Breast epithelium (tissue), 4 donors: Measurements from ENCODE around the gene CCNDBP1. TPM values are rescaled to one million over a fixed set of nuclear protein-coding genes. Genes with fewer than 3 reads are reported as not detected.

Experiments used
- DNase-seq, 2 donors: peaks; one replicate each; pipeline ENCODE4 v3.0.0-alpha.2; 2019; ENCODE audit warnings: low spot score in 2 of 2
- H3K27ac ChIP-seq, 2 donors: fragments of 200-600 bp; sonication (generic) in 1 of 2; one replicate each; pipeline ENCODE4 v1.5.1; 2016 to 2019; ENCODE audit warnings: mild to moderate bottlenecking in 1 of 2
- H3K27me3 ChIP-seq, 2 donors: fragments of 200-600 bp; sonication (generic) in 1 of 2; one replicate each; pipeline versions ENCODE4 v1.5.1 to v1.6.0; 2017 to 2019; ENCODE audit warnings: control low read depth in 1 of 2, mild to moderate bottlenecking in 1 of 2
- H3K36me3 ChIP-seq: fragments of 200-600 bp; one replicate; pipeline ENCODE4 v1.5.1; 2019
- H3K4me1 ChIP-seq, 2 donors: fragments of 200-600 bp; sonication (generic); one replicate each; pipeline ENCODE4 v1.5.1; 2016 to 2019; ENCODE audit warnings: control low read depth in 1 of 2
- H3K4me3 ChIP-seq, 3 donors: fragments of 200-600 bp; sonication (generic); 1 replicate in 2 of 3; 2 replicates in 1 of 3; pipeline ENCODE4 v1.5.1; 2016 to 2019; ENCODE audit warnings: mild to moderate bottlenecking in 3 of 3, moderate library complexity in 2 of 3
- H3K9me3 ChIP-seq, 2 donors: fragments of 200-600 bp; sonication (generic) in 1 of 2; one replicate each; pipeline ENCODE4 v1.5.1; 2016 to 2019; ENCODE audit warnings: control low read depth in 1 of 2
- POLR2A ChIP-seq: fragments of 450-650 bp; IDR thresholded peaks from one replicate; pipeline ENCODE4 v1.6.1; 2016; ENCODE audit warnings: antibody characterized with exemption, mild to moderate bottlenecking, moderate library complexity
- POLR2AphosphoS5 ChIP-seq, 3 donors: sonication (generic); formaldehyde crosslinking; IDR thresholded peaks; one replicate each; pipeline ENCODE4 v1.6.1; 2017; ENCODE audit warnings: antibody characterized with exemption in 3 of 3
- intact Hi-C: fragments of 100-400 bp; cut with DNase I; formaldehyde crosslinking; loops from one replicate; pipeline ENCODE4 v1.15.1; 2023; ENCODE audit warnings: low total_unique reads
- total RNA-seq, 3 donors: library from RNA; depleted of rRNA; stranded (reverse); fragments of >200 nt; gene quantifications; one replicate each; pipeline ENCODE4 v1.1.0, GENCODE V29; 2016
- TF ChIP-seq, protein P1 (sequence below), 3 donors: fragments of 450-650 bp; IDR thresholded peaks; one replicate each; pipeline ENCODE4 v1.5.1; 2016 to 2017; ENCODE audit warnings: antibody characterized with exemption in 3 of 3, mild to moderate bottlenecking in 3 of 3, moderate library complexity in 3 of 3

CCNDBP1 gene
- total RNA-seq, 3 donors from 2014 or later: 90.1 to 179 (median 106) TPM

GRCh38 chr15:43218908-43219706 is 33.9 kb downstream of the CCNDBP1 start:
- H3K36me3 ChIP-seq: no peaks in the 10 kb centered on the region
- H3K27ac ChIP-seq: peak overlapping the region; percentile 57 to 87
- H3K4me1 ChIP-seq: no peaks in the 10 kb centered on the region
- peak; percentile 77 to 93 for DNase-seq
- TF ChIP-seq, protein P1, sequence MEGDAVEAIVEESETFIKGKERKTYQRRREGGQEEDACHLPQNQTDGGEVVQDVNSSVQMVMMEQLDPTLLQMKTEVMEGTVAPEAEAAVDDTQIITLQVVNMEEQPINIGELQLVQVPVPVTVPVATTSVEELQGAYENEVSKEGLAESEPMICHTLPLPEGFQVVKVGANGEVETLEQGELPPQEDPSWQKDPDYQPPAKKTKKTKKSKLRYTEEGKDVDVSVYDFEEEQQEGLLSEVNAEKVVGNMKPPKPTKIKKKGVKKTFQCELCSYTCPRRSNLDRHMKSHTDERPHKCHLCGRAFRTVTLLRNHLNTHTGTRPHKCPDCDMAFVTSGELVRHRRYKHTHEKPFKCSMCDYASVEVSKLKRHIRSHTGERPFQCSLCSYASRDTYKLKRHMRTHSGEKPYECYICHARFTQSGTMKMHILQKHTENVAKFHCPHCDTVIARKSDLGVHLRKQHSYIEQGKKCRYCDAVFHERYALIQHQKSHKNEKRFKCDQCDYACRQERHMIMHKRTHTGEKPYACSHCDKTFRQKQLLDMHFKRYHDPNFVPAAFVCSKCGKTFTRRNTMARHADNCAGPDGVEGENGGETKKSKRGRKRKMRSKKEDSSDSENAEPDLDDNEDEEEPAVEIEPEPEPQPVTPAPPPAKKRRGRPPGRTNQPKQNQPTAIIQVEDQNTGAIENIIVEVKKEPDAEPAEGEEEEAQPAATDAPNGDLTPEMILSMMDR (IDR thresholded peaks at IDR 0.05): peak in 1 of 3 donors; percentile 48
- TF ChIP-seq POLR2AphosphoS5 (IDR thresholded peaks at IDR 0.05) (peak in 1 of 3 donors; percentile 29), POLR2A (no peak)
- intact Hi-C loops: no loop called here
- no peaks in the 10 kb centered on the region for H3K27me3 ChIP-seq
- no peaks in the 10 kb centered on the region for H3K9me3 ChIP-seq
- H3K4me3 ChIP-seq: no peak overlapping the region

DNA sequence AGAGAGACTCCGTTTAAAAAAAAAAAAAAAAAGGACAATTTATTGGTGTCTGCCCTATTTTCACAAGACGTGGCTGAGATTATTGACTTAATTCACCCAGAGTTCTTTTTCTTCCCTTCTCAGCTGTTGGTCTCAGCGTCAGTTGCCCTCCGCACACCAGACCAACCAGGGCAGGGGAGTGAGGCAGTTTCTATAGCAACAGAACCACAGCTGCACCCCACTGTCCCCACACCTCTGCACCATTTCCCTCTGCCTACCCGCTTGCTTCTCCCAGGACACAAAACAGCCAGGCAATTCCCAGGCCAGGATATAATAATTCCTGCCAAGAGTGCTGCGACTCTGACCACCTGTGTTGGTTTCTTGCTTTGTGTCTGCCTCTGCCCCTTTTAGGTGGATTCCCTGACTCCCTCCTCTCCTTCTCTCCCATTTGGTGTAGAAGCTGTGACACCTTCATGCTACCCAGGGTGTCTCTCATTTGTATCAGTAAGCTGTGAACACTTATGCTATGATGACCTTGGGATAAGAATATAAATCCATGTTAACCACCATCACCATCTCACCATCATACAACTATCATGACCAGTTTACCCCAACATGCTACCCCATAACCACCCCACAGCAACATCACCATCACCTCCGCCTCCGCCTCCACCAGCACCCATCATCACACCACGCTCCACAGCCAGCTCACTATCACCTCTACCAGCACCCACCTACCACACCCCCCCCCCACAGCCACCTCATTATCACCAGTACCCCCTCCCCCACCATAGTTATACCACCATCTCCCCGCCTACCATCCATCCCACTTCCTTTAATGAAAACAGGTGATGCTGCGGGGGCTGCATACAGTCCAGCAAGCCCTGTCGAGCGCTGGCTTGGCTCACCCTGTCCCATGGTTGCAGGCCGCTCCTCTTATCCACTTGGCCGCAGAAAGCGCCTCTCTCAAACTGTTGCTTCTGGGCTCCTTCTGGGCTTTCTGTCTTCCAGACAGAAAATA is 35.0 kb downstream of the CCNDBP1 start:
- intact Hi-C loops: no loop called here
- H3K36me3 ChIP-seq: no peaks in the 10 kb centered on the region
- H3K27me3 ChIP-seq: no peaks in the 10 kb centered on the region
- H3K4me1 ChIP-seq: no peaks in the 10 kb centered on the region
- no peak for DNase-seq
- no peak overlapping the region for H3K4me3 ChIP-seq
- TF ChIP-seq POLR2AphosphoS5 (IDR thresholded peaks at IDR 0.05) (no peak), POLR2A (no peak)
- TF ChIP-seq, protein P1 (IDR thresholded peaks at IDR 0.05): no peak
- H3K27ac ChIP-seq: peak overlapping the region; percentile 23 to 57
- no peaks in the 10 kb centered on the region for H3K9me3 ChIP-seq

- Histone ChIP-seq H3K9me3 (no peaks in the 10 kb centered on the region), H3K4me3 (no peak within 1 kb of the TSS), H3K27ac (peak within 1 kb of the TSS in 1 of 2 donors; percentile 23), H3K27me3 (no peaks in the 10 kb centered on the region), H3K36me3 (no peaks in the 10 kb centered on the region), H3K4me1 (no peaks in the 10 kb centered on the region)
- DNase-seq: no peak
- intact Hi-C loops: no loop called here
- TF ChIP-seq POLR2A (no peak), POLR2AphosphoS5 (IDR thresholded peaks at IDR 0.05) (no peak)
- TF ChIP-seq, protein P1 (IDR thresholded peaks at IDR 0.05): no peak
Observed at GRCh38 chr15:43220991-43221403, 35.8 kb downstream of the CCNDBP1 start, which contains the start of gene EPB42. Gene EPB42 (minus strand): TSS chr15:43221018. CDS start chr15:43220825, 193 bp downstream.

DNA sequence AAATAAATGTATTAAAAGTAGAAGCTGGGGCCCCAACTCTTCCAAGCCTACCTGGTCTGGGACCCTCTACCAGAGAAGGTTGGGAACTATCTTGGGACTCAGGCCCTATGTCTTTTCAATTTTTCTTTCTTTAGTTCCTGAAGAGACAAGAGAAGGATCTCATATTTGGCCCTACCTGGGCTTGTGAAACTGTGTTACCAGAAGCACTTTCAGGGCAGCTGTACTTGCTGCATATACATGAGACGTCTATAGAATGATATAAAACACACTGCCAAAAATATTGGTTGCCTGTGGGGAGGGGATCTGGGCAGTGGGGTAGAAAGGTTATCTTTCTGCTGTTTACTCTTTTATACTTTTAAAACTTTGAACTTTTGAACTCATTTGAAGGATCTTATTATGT is 36.2 kb downstream of the CCNDBP1 start:
- Histone ChIP-seq H3K27me3 (no peaks in the 10 kb centered on the region), H3K36me3 (no peaks in the 10 kb centered on the region), H3K9me3 (no peaks in the 10 kb centered on the region), H3K4me1 (no peaks in the 10 kb centered on the region), H3K27ac (no peak overlapping the region), H3K4me3 (no peak overlapping the region)
- no peak for DNase-seq
- TF ChIP-seq POLR2AphosphoS5 (IDR thresholded peaks at IDR 0.05): no peak
- TF ChIP-seq, protein P1 (IDR thresholded peaks at IDR 0.05): no peak
- TF ChIP-seq POLR2A: no peak
- intact Hi-C loops: no loop called here
